ENCODE measurements around the gene ZSWIM6.
A peak's percentile ranks its signal among the peaks of the same experiment; 100 is the strongest.

Gene ZSWIM6

DNA sequence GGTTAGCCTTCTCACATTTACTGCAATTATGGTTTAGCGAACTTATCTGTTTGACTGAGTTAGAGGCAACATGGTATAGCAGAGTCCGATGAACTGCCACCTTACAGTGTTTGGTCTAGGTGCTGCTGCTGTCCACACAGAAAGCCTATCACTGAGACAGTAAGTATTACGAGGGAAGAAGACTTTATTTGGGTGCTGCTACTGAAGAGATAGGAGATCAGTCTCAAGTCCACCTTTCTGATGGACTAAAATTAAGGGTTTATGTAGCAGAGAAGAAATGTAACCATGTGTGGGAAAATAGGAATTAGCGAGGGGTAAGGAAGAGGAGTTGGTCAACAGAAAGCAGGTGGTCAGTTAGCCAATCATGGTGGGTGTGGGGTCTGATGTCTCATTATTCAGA lies 109.7 kb downstream of the ZSWIM6 start:
- DNase-seq (ENCODE audit: low read depth): no peak

DNA sequence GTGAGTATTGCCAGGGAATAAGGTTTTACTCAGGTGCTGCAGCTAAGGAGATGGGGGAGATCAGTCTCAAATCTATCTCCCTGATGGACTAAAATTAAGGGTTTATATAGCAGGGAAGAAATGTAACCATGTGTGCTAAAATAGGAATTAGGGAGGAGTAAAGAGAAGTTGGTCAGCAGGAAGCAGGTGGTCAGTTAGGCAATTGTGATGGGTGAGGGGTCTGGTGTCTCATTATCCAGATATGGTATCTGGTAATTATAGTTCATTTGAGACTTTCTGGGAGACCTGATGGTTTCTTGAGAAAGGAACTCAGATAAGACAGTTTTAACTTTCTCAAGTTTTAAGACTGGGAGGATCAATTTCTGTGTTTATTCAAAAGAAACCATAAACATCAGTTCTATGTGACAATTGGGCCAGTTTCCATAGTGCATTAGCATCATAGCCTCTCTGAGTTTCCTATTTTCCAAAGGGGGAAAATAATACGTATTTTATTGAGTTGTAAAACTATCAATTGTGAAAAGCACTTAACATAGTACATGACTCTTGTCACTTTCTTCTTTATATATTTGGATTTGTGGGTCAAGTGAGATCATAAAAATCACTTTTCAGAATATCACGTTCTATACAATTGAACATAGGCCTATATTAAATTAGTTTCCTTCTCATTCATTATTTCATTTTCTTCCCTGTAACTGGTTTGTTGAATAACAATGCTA lies 115.9 kb downstream of the ZSWIM6 start:
- no peak for DNase-seq (ENCODE audit: low read depth)

DNA sequence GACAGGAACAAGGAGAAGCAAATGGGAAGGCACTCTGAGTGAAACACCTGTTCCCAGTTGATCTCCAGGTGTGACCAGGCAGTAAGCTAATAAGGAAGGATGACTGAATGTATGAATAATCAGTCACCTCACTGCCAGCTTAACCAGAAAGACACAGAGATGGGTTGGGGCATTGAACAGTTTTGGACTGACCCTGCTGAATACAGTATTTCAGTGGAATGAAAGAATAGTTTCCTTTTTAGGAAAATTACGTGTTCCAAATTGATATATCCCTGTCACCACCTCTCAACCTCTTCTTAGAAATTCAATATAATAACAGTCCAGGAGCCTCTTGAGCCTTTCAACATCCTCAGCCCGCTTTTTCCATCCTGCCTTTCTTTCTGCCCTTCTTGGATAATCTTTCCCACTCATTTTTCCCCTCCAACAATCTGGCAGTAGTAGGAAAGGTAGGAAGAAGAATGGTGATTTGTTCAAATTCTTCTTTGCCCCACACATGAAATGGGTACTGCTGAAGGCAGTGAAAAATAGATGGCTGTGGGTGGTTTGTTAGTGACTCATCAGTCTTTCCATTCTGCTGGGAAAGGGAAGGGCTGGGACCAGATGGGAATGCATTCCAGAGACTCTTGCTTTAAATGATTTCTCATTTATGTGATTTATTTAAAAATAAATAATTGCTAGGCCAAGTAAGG lies 117.9 kb downstream of the ZSWIM6 start:
- peak; percentile 80 for DNase-seq (ENCODE audit: low read depth)

GRCh38 chr5:61450493-61451279 lies 118.6 kb downstream of the ZSWIM6 start:
- DNase-seq (ENCODE audit: low read depth): peak; percentile 61

GRCh38 chr5:61455179-61456006 lies 123.3 kb downstream of the ZSWIM6 start:
- DNase-seq (ENCODE audit: low read depth): no peak

DNA sequence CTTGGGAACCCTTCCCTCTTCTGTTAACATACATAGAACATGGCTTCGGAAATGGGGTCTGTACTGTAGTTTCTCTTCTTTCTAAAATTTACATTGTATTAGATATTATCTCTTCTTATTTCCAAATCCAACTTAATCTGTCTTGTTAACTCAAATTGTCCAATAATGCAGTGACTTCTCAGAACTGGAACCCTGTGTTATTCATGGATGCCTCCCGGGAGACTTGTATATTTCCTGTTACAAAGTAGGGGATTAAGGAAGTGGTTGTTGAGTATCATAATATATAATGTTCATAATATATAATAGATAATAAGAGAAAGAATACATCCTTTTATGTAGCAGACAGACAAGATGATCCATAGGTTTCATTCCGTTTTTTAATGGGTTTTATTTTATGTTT lies 128.4 kb downstream of the ZSWIM6 start:
- DNase-seq (ENCODE audit: low read depth): no peak

DNA sequence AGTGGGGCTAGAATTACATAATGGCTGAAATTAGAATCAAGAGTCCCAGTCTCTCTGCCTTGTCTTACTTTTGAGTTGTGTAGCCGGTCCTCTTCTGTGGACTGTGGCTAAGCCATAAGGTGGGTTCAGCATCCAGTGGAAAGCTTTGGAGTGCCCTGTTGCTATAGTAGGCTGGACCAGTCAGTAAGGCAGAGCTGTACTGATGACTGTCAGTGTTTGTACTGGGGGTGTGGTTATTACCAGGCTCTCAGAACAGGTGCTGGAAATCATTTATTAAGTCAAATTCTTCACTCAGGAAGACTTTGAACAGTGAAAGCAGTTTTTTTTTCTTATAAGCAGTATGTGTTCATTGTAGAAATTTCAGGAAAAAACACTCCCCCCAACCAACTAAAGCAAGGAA lies 129.4 kb downstream of the ZSWIM6 start:
- DNase-seq (ENCODE audit: low read depth): no peak

DNA sequence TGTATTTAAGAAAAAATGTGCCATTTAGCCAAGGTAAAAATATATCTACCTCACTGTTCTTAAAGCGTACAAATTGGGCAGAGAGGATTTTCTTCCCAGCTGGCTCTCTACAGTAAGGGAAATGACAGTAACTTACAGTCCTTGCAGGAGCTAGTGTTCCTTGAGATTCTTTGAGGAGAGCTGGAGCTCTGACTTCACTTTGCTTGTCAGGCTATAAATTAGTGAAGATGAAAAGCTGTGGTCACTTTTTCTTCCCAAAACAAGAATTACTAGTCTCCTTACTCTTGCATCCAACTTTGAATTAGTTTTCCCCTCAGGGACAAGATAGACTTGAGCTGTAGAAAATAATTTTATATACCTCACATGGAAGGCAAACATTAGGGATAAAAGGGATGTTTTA lies 129.9 kb downstream of the ZSWIM6 start:
- no peak for DNase-seq (ENCODE audit: low read depth)

GRCh38 chr5:61463596-61463995 lies 131.5 kb downstream of the ZSWIM6 start:
- DNase-seq (ENCODE audit: low read depth): no peak

- DNase-seq (ENCODE audit: low read depth): no peak
Measured at GRCh38 chr5:61464512-61464911, 132.5 kb downstream of the ZSWIM6 start.

DNA sequence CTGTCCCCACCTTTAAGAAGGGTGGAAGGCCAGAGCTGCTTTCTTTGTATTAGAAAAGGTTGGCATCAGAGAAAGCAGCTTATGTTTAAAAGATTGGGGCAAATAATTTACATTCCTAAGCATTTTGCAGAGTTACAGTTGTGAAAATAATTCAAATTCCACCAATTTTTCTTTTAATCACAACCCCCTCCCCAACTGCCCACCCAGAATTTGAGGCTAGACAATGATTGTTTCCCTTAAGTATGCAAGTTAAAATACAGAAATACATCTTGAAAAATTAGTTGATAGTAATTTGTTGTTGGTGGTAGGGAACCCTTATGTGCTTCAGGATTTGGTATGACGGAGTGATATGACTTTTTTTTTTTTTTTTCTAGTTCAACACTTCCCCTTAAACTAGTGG lies 133.0 kb downstream of the ZSWIM6 start:
- DNase-seq (ENCODE audit: low read depth): no peak

- no peak for DNase-seq (ENCODE audit: low read depth)
Measured at GRCh38 chr5:61465496-61465895, 133.4 kb downstream of the ZSWIM6 start.

GRCh38 chr5:61466017-61466416 lies 134.0 kb downstream of the ZSWIM6 start:
- DNase-seq (ENCODE audit: low read depth): no peak

DNA sequence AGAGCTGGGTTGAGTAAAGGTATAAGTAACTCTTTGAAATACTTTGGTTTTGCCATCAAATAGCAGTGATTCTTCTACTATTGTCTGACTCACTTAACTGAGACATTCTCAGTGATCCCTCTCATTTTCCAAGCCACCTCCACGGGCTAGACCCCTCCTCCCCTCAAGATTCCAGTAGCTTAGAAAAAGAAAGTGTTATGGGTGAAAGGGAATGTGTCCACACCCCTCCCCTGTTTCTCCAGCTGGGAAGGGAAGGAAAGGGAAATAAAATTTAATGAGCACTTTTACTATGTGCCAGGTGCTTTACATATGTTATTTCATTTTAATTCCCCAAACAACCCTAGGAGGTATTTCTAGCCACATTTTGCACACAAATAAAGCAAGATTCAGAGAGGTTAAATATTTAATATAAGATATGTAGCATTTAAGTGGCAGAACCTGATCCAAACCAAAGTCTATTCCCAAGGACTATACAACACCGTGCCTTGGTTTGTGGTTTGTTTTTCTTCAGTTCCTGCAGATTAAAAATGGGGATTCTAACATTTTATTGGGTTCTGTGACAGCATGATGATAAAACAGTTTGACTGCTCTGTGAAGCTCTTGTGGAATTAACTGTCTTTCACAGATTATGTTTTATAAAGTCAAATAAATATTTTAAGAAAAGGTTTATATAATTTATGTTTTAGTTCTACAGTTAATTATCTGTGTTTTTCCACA lies 135.9 kb downstream of the ZSWIM6 start:
- peak; percentile 44 for DNase-seq (ENCODE audit: low read depth)

- no peak for DNase-seq (ENCODE audit: low read depth)
Measured at GRCh38 chr5:61468483-61468865, 136.4 kb downstream of the ZSWIM6 start.

DNA sequence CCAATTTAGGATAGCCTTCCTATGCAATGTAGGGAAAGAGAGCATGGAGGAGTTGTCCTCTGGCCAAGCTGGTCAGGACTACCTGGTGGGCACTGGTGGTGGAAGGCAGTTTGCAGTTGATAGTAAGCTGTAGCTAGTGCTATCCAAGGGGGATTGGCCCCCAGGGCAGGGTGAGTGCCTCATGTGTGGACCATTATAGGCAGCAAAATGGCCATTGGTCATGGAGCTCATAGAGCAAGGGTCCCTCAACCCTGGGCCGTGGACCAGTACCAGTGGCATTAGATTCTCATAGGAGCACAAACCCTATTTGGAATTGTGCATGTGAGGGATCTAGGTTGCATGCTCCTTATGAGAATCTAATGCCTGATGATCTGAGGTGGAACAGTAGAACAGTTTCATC lies 139.3 kb downstream of the ZSWIM6 start:
- no peak for DNase-seq (ENCODE audit: low read depth)

- DNase-seq (ENCODE audit: low read depth): no peak
Measured at GRCh38 chr5:61472172-61472958, 140.3 kb downstream of the ZSWIM6 start.

GRCh38 chr5:61474746-61475145 lies 142.7 kb downstream of the ZSWIM6 start:
- no peak for DNase-seq (ENCODE audit: low read depth)

DNA sequence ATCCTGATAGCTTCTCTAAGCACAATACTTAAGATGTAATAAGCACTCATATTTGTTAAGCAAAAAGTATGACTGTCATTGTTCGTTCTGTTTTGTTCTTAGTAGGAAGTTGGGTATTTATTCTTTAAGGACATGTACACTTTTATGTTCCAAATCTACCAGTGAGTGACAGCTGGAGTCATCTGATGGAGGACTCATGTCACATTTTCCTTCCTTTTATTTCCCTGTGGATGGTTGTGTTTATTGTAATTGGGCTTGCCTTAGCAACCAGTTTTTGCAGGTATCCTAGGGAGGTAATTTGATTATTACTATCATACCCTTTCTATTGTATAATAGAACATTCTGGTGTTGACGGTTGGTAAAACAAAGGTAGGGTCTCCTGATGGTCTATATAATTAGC lies 145.7 kb downstream of the ZSWIM6 start:
- no peak for DNase-seq (ENCODE audit: low read depth)

DNA sequence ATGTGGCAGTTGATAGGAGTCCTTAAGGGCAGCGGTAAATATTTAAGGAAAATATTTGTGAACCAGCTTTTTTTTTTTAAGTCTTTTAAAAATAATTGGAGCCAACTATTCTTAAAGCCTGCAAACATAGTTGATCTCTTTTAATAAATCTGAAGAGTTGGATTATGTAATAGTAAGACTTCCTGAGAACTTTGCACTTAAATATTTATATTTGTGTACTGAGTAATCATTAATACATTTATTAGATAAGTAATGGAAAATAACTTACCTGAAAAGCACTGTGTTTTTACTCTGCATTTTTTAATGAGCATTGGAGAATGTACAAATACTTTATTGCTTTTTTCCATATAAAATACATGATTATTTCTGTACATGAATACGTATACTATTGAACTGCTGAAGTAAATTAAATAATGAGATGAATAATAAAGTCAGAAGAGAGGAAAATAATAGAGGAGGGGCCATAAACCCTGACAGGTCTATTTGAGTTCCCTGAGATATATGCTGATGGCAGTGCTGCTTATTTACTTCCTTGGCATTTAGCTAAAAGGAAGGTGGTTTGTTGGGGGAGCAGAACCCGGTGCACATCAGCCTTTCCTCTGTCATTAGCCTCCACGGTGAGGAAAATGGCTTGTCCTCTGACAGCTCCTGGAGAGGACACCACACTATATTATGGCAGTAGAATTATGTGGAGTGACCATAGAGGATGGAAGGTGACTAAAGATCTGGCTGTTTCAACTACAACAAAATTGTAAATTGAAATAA lies 148.0 kb downstream of the ZSWIM6 start:
- no peak for DNase-seq (ENCODE audit: low read depth)
